SK-N-MC (cell line): ENCODE data around the gene TRAPPC8.
"Not testable (repeated sequence)": the region's sequence is repeated elsewhere in the genome, so short reads cannot be mapped to it uniquely, and the experiment has no call there.

Source experiments
- DNase-seq: peaks from one replicate; pipeline ENCODE4 v3.0.0-alpha.2; 2011; ENCODE audit warnings: low read depth, low spot score
- H3K27ac ChIP-seq: fragments of 200-600 bp; sonication (generic); 2 replicates; pipeline ENCODE4 v1.5.1; 2016; ENCODE audit warnings: mixed run types
- H3K36me3 ChIP-seq: fragments of 200-600 bp; sonication (generic); 2 replicates; pipeline ENCODE4 v1.6.1; 2017; ENCODE audit warnings: antibody characterized with exemption, low read length, mixed read lengths; ENCODE audit not compliant: insufficient read depth
- H3K4me3 ChIP-seq: fragments of 200-600 bp; sonication (generic); 2 replicates; pipeline ENCODE4 v1.5.1; 2016
- H3K9ac ChIP-seq: fragments of 200-600 bp; sonication (generic); 2 replicates; pipeline ENCODE4 v1.8.0; 2017; ENCODE audit warnings: mixed run types, mixed read lengths; ENCODE audit not compliant: insufficient read length
- H3K9me3 ChIP-seq: fragments of 200-600 bp; sonication (generic); 2 replicates; pipeline ENCODE4 v1.6.1; 2017; ENCODE audit warnings: low read depth, mild to moderate bottlenecking, antibody characterized with exemption, low read length, moderate library complexity, mixed read lengths
- EZH2 ChIP-seq: fragments of 200-600 bp; sonication (generic); IDR thresholded peaks from one replicate; pipeline ENCODE4 v1.6.1; 2017; ENCODE audit warnings: antibody characterized with exemption
- FOXP2 ChIP-seq: optimal IDR thresholded peaks from 2 replicates; pipeline ENCODE3; 2011; ENCODE audit warnings: mild to moderate bottlenecking, moderate library complexity; ENCODE audit not compliant: insufficient read depth; ENCODE audit errors: extremely low read length, control extremely low read depth
- POLR2AphosphoS5 ChIP-seq: IDR thresholded peaks from 2 replicates; pipeline ENCODE4 v1.6.1; 2012; ENCODE audit warnings: mild to moderate bottlenecking, low read depth, low read length, borderline replicate concordance

Gene TRAPPC8

GRCh38 chr18:31837879-31838278 is 105.0 kb downstream of the TRAPPC8 start:
- no peak overlapping the region for H3K27ac ChIP-seq
- peaks cover 36% of the 10 kb centered on the region for H3K36me3 ChIP-seq
- H3K4me3 ChIP-seq, result no peak overlapping the region
- no peak overlapping the region for H3K9ac ChIP-seq
- DNase-seq, result no peak
- H3K9me3 ChIP-seq, result no peaks in the 10 kb centered on the region
- TF ChIP-seq POLR2AphosphoS5 (no peak), FOXP2 (no peak), EZH2 (no peak)

DNA sequence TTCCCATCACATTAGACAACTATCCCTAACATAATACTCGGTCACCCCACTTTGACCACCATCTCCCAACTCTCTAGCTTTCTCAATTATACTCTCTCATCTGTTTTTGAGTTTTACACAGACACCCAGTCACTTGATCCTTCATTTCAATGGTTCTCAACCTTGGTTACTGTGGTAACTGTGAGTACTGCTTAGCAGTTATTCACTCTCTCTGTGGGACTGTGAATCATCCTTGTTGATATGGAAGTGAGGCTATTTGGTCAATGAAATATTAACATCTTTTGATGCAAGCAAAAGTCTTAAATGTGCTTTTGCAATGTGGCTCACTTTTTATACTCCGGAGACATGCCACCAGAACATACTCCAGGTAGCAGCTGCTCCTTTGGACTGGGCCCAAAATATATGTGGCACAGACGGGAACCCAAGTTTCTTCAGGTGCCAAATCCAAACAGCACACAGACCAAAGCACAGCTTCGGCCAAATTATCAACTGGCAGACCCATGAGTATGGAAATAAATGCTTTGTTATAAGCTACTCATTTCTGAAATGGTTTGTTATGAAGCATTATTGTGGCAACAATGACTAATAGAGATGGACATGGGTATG is 107.3 kb downstream of the TRAPPC8 start:
- TF ChIP-seq EZH2 (no peak), FOXP2 (no peak), POLR2AphosphoS5 (no peak)
- Histone ChIP-seq H3K36me3 (peaks cover 30% of the 10 kb centered on the region), H3K27ac (no peak overlapping the region), H3K9ac (no peak overlapping the region), H3K9me3 (no peaks in the 10 kb centered on the region), H3K4me3 (no peak overlapping the region)
- no peak for DNase-seq

GRCh38 chr18:31831903-31832302 is 111.0 kb downstream of the TRAPPC8 start:
- Histone ChIP-seq H3K4me3 (no peak overlapping the region), H3K36me3 (peaks cover 17% of the 10 kb centered on the region), H3K9me3 (no peaks in the 10 kb centered on the region), H3K27ac (no peak overlapping the region), H3K9ac (no peak overlapping the region)
- TF ChIP-seq POLR2AphosphoS5, result no peak
- TF ChIP-seq EZH2, result no peak
- no peak for TF ChIP-seq FOXP2
- no peak for DNase-seq

DNA sequence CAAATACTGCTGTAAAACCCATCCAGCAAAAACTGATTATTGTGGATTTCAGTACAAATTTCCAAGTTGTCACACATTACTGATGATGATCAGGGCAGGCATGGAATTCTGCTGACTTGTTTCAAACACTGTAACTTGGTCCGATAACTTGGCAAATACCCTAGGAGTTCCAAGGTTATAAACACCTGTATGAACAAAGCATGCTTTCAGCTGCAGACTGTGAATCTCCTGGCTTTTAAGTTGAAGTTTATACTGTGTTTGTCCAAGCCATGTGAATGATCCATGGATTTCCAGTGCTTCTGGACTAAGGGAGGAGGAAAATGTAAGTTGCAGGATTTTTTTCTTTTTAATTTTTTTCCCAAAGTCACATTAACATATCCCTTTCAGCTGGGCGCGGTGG is 112.2 kb downstream of the TRAPPC8 start:
- TF ChIP-seq POLR2AphosphoS5, result no peak
- TF ChIP-seq FOXP2, result no peak
- no peak for TF ChIP-seq EZH2
- H3K9ac ChIP-seq, result no peak overlapping the region

DNA sequence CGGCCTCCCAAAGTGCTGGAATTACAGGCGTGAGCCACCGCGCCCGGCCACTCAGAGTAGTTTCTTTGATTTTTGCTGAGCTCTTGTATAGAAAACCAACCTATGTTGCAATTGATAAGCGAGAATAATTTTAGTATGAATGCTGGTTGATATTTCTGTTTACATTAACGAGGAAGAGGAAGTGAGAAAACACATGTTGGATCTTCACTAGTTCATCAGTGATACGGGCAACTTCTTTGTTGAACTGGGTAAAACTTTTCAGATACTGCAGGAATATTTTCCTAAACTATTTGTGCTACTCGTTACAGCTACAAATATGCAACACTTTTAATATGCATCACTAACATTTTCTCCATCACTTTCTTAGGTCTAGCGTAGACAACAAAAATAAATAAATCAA is 114.3 kb downstream of the TRAPPC8 start:
- Histone ChIP-seq H3K9ac (no peak overlapping the region), H3K4me3 (no peak overlapping the region), H3K9me3 (no peaks in the 10 kb centered on the region), H3K36me3 (peaks cover 14% of the 10 kb centered on the region), H3K27ac (no peak overlapping the region)
- no peak for DNase-seq
- TF ChIP-seq POLR2AphosphoS5 (no peak), EZH2 (no peak), FOXP2 (no peak)

More for the DNA sequence above, 112.2 kb downstream of the TRAPPC8 start:
- no peak overlapping the region for H3K4me3 ChIP-seq
- peaks cover 14% of the 10 kb centered on the region for H3K36me3 ChIP-seq
- H3K9me3 ChIP-seq, result no peaks in the 10 kb centered on the region
- DNase-seq, result no peak
- H3K27ac ChIP-seq, result no peak overlapping the region

GRCh38 chr18:31826673-31827325 is 116.1 kb downstream of the TRAPPC8 start:
- peaks cover 14% of the 10 kb centered on the region for H3K36me3 ChIP-seq
- H3K9ac ChIP-seq, DNase-seq, H3K9me3 ChIP-seq, H3K27ac ChIP-seq, H3K4me3 ChIP-seq: not testable (repeated sequence)

DNA sequence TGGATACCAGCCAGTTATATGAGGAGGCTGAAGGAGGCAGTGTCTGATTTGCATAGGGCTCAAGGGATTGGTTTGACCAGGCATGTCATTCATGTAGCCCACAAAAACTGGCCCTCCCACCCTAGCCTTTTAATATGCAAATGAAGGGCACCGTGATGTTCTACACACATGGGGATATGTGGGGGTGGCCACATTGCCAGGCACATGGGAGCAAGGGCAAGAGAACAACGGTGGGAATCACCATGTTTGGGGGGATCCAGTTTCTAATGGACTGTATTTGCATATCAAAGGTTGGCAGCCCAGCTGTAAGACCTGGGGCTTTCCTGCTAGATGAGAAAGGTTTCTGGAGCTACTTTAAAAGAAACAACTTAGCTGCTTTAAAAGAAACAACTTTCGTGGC is 117.2 kb downstream of the TRAPPC8 start:
- Histone ChIP-seq H3K27ac (no peak overlapping the region), H3K36me3 (peaks cover 10% of the 10 kb centered on the region; the same call in 1 of the 2 replicates), H3K9ac (no peak overlapping the region), H3K4me3 (no peak overlapping the region), H3K9me3 (no peaks in the 10 kb centered on the region)
- TF ChIP-seq POLR2AphosphoS5 (no peak), FOXP2 (no peak), EZH2 (no peak)
- DNase-seq, result no peak

DNA sequence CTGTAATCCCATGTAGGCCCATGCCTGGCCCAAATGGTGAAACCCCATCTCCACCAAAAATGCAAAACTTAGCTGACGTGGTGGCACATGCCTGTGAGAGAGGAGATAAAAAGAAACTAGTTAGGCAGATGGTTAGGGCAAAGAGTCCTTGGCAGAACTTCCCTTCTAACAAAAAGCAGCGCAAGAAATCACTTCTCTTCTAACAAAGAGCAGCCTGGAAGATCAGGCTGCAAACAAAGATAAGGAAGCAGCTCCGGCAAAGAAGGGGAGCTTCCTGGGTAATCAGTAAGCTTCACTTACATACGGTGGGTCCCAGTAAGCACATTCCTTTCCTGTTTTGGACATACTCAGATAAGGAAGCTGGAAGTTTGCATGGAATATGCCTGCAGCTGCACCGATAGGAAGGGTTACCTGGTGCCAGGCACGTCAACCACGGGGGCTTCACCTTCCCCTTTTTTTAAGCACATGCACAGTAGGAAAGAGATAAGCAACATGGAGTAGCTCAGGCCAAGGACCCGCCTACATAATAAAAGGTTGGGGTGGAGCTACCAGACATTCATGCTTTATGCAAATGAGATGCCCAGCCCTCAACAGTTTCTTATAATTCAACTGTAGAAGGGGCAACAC is 121.3 kb downstream of the TRAPPC8 start:
- Histone ChIP-seq H3K4me3 (no peak overlapping the region), H3K27ac (no peak overlapping the region), H3K9ac (no peak overlapping the region), H3K9me3 (no peaks in the 10 kb centered on the region), H3K36me3 (no peaks in the 10 kb centered on the region)
- TF ChIP-seq POLR2AphosphoS5 (no peak), FOXP2 (no peak), EZH2 (no peak)
- no peak for DNase-seq
